Muscle layer of colon (tissue), 2 donors: ENCODE measurements around the gene ABHD17C.
"Not testable (repeated sequence)": the region's sequence is repeated elsewhere in the genome, so short reads cannot be mapped to it uniquely, and the experiment has no call there.

Source experiments
- H3K27ac ChIP-seq: one replicate; pipeline ENCODE4 v1.7.0; 2013; ENCODE audit warnings: low read depth, mild to moderate bottlenecking, low read length, moderate library complexity
- H3K27me3 ChIP-seq, 2 donors: one replicate each; pipeline ENCODE4 v1.7.0; 2013; ENCODE audit warnings: low read length in 2 of 2, mild to moderate bottlenecking in 2 of 2; ENCODE audit not compliant: insufficient read depth in 2 of 2, control insufficient read depth in 1 of 2
- H3K36me3 ChIP-seq: one replicate; pipeline ENCODE4 v1.7.0; 2013; ENCODE audit warnings: mild to moderate bottlenecking, low read length; ENCODE audit not compliant: insufficient read depth
- H3K4me1 ChIP-seq: one replicate; pipeline ENCODE4 v1.7.0; 2013; ENCODE audit warnings: mild to moderate bottlenecking, low read length; ENCODE audit not compliant: insufficient read depth
- H3K4me3 ChIP-seq, 2 donors: one replicate each; pipeline ENCODE4 v1.7.0; 2013; ENCODE audit warnings: low read length in 2 of 2, low read depth in 1 of 2, mild to moderate bottlenecking in 1 of 2, moderate library complexity in 1 of 2
- H3K9ac ChIP-seq: one replicate; pipeline ENCODE4 v1.7.0; 2013; ENCODE audit warnings: low read length
- H3K9me3 ChIP-seq: one replicate; pipeline ENCODE4 v1.7.0; 2013; ENCODE audit warnings: mild to moderate bottlenecking, low read length
- donor health status: abdominal sarcoma.
- donor health status: Adenocarcinoma of cecum.

Gene ABHD17C

DNA sequence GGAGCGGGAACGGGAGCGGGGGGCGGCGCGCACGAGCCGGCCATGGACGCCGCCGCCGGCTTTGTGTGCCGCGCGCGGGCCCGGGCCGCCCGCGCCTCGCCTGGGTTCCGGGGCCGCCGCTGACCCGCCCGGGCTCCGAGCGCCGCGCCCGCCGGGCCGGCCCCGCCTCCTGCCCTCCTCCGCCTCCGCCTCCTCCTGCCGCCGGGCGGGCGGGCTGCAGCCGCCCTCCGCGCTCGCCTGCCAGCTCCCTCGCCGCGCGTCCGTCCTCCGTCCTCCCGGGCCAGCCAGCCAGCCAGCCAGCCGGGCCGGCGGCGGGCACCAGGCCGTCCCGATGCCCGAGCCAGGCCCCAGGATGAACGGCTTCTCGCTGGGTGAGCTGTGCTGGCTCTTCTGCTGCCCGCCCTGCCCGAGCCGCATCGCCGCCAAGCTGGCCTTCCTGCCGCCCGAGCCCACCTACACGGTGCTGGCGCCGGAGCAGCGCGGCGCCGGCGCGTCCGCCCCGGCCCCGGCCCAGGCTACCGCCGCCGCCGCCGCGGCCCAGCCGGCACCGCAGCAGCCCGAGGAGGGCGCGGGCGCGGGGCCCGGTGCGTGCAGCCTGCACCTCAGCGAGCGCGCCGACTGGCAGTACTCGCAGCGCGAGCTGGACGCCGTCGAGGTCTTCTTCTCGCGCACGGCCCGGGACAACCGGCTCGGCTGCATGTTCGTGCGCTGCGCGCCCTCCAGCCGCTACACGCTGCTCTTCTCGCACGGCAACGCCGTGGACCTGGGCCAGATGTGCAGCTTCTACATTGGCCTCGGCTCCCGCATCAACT, at the start of gene ABHD17C:
ABHD17C (plus strand) TSS at position 212 of the 812 bp plus-strand sequence; CDS start at position 332, 120 bp downstream.
- H3K36me3 ChIP-seq = no peaks in the 10 kb centered on the region
- H3K4me3 ChIP-seq = peak within 1 kb of the TSS; percentile 73 to 92
- H3K9ac ChIP-seq = peak within 1 kb of the TSS; percentile 75
- H3K27ac ChIP-seq = peak within 1 kb of the TSS; percentile 75
- H3K27me3 ChIP-seq = no peaks in the 10 kb centered on the region
- H3K4me1 ChIP-seq = peaks cover 19% of the 10 kb centered on the region
- no peaks in the 10 kb centered on the region for H3K9me3 ChIP-seq

DNA sequence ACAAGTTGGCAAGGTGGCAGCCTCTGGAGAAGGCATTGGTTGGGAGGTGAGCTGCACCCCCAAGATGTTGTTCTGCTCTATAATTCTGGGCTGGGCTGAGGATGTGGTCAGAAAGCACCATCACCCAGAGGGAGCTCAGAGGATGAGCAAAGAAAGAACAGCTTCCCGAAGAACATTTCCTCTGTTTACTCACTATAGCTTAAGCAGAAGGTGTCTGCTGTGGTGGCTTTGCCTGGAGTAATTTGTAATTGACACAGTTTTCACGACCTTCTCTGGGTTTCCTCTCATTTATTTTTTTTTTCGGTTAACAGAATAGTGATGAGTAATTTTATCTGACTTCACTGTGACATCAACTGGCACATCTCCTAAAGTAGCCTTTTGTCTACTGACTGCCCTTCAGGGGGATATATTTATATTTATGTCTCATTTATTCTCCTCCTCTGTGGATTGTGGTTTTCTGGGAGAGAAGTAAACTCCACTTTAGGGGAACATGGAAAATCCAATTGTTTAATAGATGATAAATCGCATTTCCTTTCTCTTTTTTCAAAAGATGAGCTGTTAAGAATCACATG, 49.5 kb upstream of the ABHD17C start:
- Histone ChIP-seq H3K36me3 (no peaks in the 10 kb centered on the region), H3K4me1 (no peaks in the 10 kb centered on the region), H3K27me3 (no peaks in the 10 kb centered on the region), H3K9ac (no peak overlapping the region), H3K4me3 (no peak overlapping the region), H3K9me3 (no peaks in the 10 kb centered on the region), H3K27ac (no peak overlapping the region)

DNA sequence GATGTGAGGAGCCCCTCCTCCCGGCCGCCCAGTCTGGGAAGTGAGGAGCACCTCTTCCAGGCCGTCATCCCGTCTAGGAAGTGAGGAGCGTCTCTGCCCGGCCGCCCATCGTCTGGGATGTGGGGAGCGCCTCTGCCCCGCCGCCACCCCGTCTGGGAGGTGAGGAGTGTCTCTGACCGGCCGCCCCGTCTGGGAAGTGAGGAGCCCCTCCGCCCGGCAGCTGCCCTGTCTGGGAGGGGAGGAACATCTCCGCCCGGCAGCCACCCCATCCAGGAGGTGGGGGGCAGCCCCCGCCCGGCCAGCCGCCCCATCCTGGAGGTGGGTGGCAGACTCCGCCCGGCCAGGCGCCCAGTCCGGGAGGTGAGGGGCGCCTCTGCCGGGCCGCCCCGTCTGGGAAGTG, 47.7 kb upstream of the ABHD17C start:
- H3K27ac ChIP-seq, H3K27me3 ChIP-seq, H3K4me3 ChIP-seq, H3K4me1 ChIP-seq, H3K36me3 ChIP-seq, H3K9ac ChIP-seq, H3K9me3 ChIP-seq: not testable (repeated sequence)

DNA sequence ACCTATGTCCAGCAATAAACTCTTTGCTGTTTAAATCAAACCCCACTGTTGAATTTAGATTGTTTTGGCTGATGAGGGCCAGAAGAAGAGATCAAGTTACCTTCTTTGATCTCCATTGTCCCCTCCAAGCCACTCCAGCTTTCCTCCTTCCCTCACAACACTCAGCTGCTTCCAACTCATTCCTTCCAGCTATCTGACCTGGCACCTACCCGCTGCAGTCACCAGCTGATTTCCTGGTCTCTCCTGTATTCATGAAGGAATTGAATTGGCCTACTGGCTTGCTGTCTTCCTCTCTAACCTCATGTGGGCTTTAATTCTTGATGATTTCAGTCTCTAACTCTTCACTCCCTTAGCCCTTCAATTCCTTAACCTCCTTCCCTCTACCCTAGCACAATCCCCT, 40.8 kb upstream of the ABHD17C start:
- no peak overlapping the region for H3K4me3 ChIP-seq
- no peak overlapping the region for H3K27ac ChIP-seq
- no peaks in the 10 kb centered on the region for H3K4me1 ChIP-seq
- H3K9ac ChIP-seq = no peak overlapping the region
- H3K27me3 ChIP-seq = no peaks in the 10 kb centered on the region
- H3K9me3 ChIP-seq = peaks cover 3% of the 10 kb centered on the region
- H3K36me3 ChIP-seq = no peaks in the 10 kb centered on the region

DNA sequence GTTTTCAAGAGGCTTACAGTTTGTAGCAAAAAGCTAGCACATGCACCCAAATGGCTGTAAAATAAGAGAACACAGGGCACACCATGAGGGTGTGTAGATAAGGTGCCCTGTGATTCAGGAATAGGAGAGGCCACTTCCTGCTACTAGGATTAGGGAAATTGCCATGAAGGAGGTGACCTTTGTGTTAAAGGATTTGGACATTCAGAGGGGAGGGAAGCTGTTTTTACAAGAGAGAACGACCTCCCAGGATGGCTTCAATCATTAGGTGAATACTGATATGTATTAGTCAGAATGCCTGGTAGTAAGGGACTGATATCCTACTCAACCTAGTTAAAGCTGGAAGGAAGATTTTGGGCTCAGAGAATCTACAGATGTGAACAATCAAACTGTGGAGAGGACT, 35.7 kb upstream of the ABHD17C start:
- Histone ChIP-seq H3K9ac (no peak overlapping the region), H3K4me1 (no peaks in the 10 kb centered on the region), H3K27ac (no peak overlapping the region), H3K27me3 (no peaks in the 10 kb centered on the region), H3K4me3 (no peak overlapping the region), H3K9me3 (no peaks in the 10 kb centered on the region), H3K36me3 (no peaks in the 10 kb centered on the region)

DNA sequence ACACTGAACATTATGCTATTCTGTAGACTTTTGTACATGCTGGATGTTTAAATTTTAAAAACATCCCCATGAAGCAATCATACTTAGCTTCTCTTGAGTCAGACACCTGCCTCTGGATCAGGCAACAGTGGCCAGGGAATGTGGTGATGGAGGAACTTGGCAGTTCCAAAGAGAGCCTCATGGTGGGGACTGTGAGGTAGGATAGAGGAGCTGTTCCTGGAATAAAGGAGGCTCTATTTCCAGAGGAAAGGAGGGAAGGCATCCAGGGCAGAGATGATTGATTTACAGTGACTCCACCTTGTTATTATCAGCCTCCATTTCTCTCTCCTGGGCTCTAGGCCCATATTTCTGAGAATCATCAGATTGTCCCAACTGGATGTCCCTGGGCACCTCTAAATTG, 35.0 kb upstream of the ABHD17C start:
- Histone ChIP-seq H3K27me3 (no peaks in the 10 kb centered on the region), H3K9me3 (no peaks in the 10 kb centered on the region), H3K36me3 (no peaks in the 10 kb centered on the region), H3K27ac (no peak overlapping the region), H3K4me3 (no peak overlapping the region), H3K4me1 (no peaks in the 10 kb centered on the region), H3K9ac (no peak overlapping the region)

DNA sequence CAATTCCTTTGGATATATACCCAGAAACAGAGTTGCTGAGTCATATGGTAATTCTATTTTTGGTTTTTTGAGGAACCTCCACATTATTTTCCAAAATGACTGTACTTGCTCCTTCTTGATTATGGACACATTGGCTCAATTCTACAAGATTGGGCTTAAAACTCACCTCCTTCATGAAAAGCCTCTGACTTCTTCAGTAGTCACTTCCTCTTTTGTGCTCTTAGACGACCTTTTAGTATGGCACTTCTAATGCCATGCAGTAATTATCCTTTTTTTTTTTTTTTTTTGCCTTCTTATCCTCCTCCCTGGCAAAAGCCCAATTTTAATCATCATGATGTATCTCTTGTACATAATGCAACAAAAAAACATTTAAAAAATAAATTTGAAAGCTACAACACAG, 33.0 kb upstream of the ABHD17C start:
- Histone ChIP-seq H3K9ac (no peak overlapping the region), H3K9me3 (no peaks in the 10 kb centered on the region), H3K4me1 (no peaks in the 10 kb centered on the region), H3K4me3 (no peak overlapping the region), H3K27ac (no peak overlapping the region), H3K27me3 (no peaks in the 10 kb centered on the region), H3K36me3 (no peaks in the 10 kb centered on the region)

DNA sequence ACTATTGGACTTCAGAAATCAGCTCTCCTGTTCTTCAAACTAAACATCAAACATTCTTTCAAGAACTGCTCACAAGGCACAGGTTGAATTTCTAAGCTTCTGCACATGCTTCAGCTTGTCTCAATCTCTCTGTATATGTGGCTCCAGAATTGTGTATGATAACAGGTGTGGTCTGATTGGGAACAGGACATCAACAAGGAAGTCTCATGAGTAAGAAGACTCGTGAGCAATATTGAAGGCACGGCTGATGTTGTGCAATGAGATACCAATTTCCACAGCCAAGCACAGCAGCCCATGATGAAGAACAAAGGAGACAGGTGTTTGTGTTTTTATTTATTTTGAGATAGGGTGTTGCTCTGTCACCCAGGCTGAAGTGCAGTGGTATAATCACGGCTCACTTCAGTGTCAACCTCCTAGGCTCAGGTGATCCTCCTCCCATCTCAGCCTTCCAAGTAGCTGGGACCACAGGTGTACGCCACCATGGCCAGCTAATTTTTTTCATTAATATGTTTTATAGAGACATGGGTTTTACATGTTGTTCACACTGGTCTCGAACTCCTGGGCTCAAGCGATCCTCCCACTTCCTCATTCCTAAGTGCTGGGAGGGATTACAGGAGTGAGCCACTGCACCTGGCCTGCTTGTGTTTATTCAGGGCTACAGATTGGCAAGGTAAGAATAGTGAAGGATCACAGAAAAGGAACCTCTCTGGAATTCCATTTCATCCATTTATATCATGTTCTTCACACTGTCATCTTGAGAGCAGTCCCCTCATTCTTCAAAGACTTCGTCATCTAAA, 32.2 kb upstream of the ABHD17C start:
- H3K27ac ChIP-seq = no peak overlapping the region
- H3K4me3 ChIP-seq = no peak overlapping the region
- H3K27me3 ChIP-seq = no peaks in the 10 kb centered on the region

DNA sequence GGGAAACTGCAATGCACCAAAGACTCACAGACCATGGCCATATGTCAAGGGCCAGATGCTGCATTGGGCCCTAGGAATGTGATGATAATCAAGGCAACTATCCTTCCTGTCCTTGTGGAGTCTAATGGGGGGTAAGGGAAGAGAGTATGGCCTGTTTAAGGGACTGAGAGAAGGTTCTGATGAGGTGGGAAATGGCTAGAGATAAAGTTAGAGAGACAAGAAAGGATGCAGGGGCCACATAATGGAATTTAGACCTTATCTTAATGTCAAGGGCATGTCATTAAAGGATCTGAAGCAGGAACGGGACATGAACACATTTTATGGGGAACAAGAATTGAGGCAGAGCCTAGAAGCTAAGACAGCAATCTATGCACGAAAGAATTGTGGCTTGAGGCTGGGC, 30.0 kb upstream of the ABHD17C start:
- Histone ChIP-seq H3K9me3 (no peaks in the 10 kb centered on the region), H3K27ac (no peak overlapping the region), H3K4me3 (no peak overlapping the region), H3K4me1 (no peaks in the 10 kb centered on the region), H3K36me3 (no peaks in the 10 kb centered on the region), H3K9ac (no peak overlapping the region), H3K27me3 (no peaks in the 10 kb centered on the region)

More for the DNA sequence above, 32.2 kb upstream of the ABHD17C start:
- H3K9me3 ChIP-seq = no peaks in the 10 kb centered on the region
- H3K36me3 ChIP-seq = no peaks in the 10 kb centered on the region
- H3K4me1 ChIP-seq = no peaks in the 10 kb centered on the region
- no peak overlapping the region for H3K9ac ChIP-seq

DNA sequence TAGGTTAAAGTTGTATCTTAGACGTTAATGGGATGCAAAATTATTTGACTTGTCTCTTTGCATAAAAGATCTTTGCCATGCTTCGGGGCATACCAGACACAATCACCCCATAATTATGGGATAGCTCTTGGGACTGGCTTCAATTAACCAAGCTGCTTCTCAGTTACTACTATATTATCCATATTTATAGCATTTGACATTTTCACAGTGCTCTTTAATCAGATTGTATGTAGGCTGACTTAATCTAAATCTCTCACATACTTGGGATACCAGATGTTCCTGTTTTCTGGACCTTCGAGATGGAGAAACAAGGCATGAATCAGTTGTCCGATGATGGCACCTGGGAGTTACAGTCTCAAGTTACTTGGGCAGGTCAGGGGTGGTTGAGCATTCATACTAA, 27.2 kb upstream of the ABHD17C start:
- H3K4me3 ChIP-seq = no peak overlapping the region
- H3K9ac ChIP-seq = no peak overlapping the region
- H3K9me3 ChIP-seq = no peaks in the 10 kb centered on the region
- H3K27ac ChIP-seq = no peak overlapping the region
- no peaks in the 10 kb centered on the region for H3K4me1 ChIP-seq
- H3K27me3 ChIP-seq = no peaks in the 10 kb centered on the region
- H3K36me3 ChIP-seq = no peaks in the 10 kb centered on the region

DNA sequence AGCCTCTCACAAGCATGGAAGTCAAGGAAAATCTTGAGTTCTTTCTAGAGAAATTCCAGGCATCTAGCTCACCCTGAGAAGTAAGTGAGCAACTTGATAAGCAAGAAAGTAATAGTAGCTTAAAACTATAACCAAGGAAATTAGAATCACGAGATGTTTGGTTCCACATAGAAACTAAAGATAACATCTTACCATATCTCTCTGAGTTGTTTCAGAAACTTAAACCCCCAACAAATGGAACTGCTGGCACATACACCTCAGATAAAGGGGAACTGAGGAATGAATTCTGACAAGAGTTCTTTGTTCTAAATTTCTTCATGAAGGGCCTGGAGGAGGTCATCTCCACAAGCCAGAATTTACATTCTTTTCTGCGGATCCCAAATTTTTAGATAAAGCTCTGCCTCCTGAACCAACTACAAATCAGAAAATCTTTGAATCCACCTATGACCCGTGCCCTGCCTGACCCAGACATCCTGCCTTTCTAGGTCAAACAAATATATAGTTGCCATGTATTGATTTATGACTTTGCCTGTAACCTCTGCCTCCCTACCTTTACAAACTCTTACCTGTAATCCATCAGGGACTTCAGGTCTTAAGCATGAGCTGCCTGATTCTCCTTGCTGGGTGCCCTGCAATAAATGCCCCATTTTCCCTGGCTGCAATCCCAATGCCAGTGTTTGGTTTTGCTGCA, 26.4 kb upstream of the ABHD17C start:
- no peaks in the 10 kb centered on the region for H3K27me3 ChIP-seq
- H3K4me3 ChIP-seq = no peak overlapping the region
- no peak overlapping the region for H3K9ac ChIP-seq
- no peak overlapping the region for H3K27ac ChIP-seq
- H3K36me3 ChIP-seq = no peaks in the 10 kb centered on the region
- no peaks in the 10 kb centered on the region for H3K9me3 ChIP-seq
- no peaks in the 10 kb centered on the region for H3K4me1 ChIP-seq
